ENCODE results near the gene NEGR1.

The NEGR1 gene

GRCh38 chr1:71625004-71625403 is 657.3 kb downstream of the NEGR1 start:
- no peak for DNase-seq

- no peak for DNase-seq
Observed at GRCh38 chr1:71623888-71624287, 658.5 kb downstream of the NEGR1 start.

- no peak for DNase-seq
Observed at GRCh38 chr1:71621785-71622184, 660.6 kb downstream of the NEGR1 start.

- DNase-seq = no peak
Observed at GRCh38 chr1:71618766-71619530, 663.4 kb downstream of the NEGR1 start.

GRCh38 chr1:71618191-71618590 is 664.1 kb downstream of the NEGR1 start:
- DNase-seq = no peak

GRCh38 chr1:71610476-71610875 is 671.9 kb downstream of the NEGR1 start:
- DNase-seq = no peak

- DNase-seq = no peak
Observed at GRCh38 chr1:71603044-71603776, 679.1 kb downstream of the NEGR1 start.

- no peak for DNase-seq
Observed at GRCh38 chr1:71600023-71600422, 682.3 kb downstream of the NEGR1 start.

- DNase-seq = no peak
Observed at GRCh38 chr1:71599306-71599705, 683.0 kb downstream of the NEGR1 start.

- DNase-seq = no peak
Observed at GRCh38 chr1:71593523-71593922, 688.8 kb downstream of the NEGR1 start.

- DNase-seq = no peak
Observed at GRCh38 chr1:71592646-71593274, 689.6 kb downstream of the NEGR1 start.

GRCh38 chr1:71589005-71589404 is 693.3 kb downstream of the NEGR1 start:
- no peak for DNase-seq

- DNase-seq = no peak
Observed at GRCh38 chr1:71587961-71588360, 694.4 kb downstream of the NEGR1 start.

- no peak for DNase-seq
Observed at GRCh38 chr1:71586030-71586429, 696.3 kb downstream of the NEGR1 start.

GRCh38 chr1:71583756-71584155 is 698.6 kb downstream of the NEGR1 start:
- no peak for DNase-seq

GRCh38 chr1:71582673-71583072 is 699.7 kb downstream of the NEGR1 start:
- no peak for DNase-seq

- DNase-seq = no peak
Observed at GRCh38 chr1:71577451-71578131, 704.7 kb downstream of the NEGR1 start.

GRCh38 chr1:71572038-71572437 is 710.3 kb downstream of the NEGR1 start:
- DNase-seq = no peak

GRCh38 chr1:71566413-71566812 is 715.9 kb downstream of the NEGR1 start:
- no peak for DNase-seq

- no peak for DNase-seq
Observed at GRCh38 chr1:71565831-71566230, 716.5 kb downstream of the NEGR1 start.

- DNase-seq = no peak
Observed at GRCh38 chr1:71565262-71565661, 717.1 kb downstream of the NEGR1 start.

- DNase-seq = no peak
Observed at GRCh38 chr1:71562298-71562697, 720.0 kb downstream of the NEGR1 start.

GRCh38 chr1:71561729-71562128 is 720.6 kb downstream of the NEGR1 start:
- DNase-seq = no peak

All from right kidney (tissue), 1 donor.